ENCODE data around the gene KDM7A. TPM values are rescaled to one million over a fixed set of nuclear protein-coding genes. Genes with fewer than 3 reads are reported as not detected.
A peak's percentile ranks its signal among the peaks of the same experiment; 100 is the strongest.

KDM7A gene
- total and polyA plus RNA-seq, 10 donors, result 2.5 to 41.5 (median 22.1) TPM

DNA sequence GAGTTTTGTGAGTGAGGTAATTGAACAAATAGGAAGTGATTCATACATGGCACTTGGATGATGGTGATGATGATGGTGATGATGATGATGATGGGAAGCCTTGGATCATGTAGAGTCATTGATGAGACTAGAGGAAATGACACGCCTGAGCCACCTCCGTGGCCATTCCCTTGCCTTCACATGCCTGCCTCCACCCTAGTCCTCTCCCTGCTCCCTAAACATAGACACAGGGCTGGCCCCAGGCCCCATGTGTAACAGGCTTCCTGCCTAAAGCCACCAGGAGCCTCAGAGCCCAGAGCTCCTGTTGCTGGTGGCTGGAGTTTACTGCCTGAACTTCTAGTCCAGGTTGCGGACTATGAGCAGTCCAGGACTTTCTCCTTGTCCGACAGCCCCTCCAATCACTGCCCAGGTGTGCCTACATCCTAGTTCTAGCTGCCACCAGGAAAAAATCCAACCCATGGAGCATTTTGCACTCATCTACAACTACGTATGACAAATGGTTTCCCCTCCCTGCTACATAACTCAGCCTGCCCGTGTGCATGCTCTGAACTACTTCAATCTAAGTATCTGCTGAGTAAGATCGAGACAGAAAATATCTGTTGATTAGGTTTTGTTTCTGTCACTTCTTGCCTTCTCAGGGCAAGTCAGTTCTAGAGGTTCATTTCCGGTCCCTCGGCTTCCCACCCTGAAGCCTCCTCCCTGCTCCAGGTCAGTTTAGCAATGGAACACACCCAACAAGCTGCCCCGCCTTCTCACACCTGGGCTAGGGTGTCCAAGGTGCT, 35.5 kb upstream of the KDM7A start:
- DNase-seq, result no peak
- WGBS, 5 donors, result 60 to 77% (median 72%) methylated on average over 9 to 10 of the region's 10 CpGs
- Histone ChIP-seq H3K27me3 (replicated peaks in 1 of 7) (no peaks in the 10 kb centered on the region), H3K4me1 (peaks cover 12 to 63% (median 30%) of the 10 kb centered on the region in 6 donors), H3K27ac (peak overlapping the region in 1 of 8 donors; percentile 21), H3K36me3 (no peaks in the 10 kb centered on the region), H3K9me3 (peaks cover 0 to 8% (median 0%) of the 10 kb centered on the region in 8 donors), H3K4me3 (no peak overlapping the region)
- intact Hi-C loops (cut with DNase I; ENCODE audit: low total_unique reads), result no loop called here
- TF ChIP-seq POLR2A (IDR thresholded peaks at IDR 0.05) (no peak), POLR2AphosphoS5 (IDR thresholded peaks at IDR 0.05) (no peak)
- TF ChIP-seq, protein P1, sequence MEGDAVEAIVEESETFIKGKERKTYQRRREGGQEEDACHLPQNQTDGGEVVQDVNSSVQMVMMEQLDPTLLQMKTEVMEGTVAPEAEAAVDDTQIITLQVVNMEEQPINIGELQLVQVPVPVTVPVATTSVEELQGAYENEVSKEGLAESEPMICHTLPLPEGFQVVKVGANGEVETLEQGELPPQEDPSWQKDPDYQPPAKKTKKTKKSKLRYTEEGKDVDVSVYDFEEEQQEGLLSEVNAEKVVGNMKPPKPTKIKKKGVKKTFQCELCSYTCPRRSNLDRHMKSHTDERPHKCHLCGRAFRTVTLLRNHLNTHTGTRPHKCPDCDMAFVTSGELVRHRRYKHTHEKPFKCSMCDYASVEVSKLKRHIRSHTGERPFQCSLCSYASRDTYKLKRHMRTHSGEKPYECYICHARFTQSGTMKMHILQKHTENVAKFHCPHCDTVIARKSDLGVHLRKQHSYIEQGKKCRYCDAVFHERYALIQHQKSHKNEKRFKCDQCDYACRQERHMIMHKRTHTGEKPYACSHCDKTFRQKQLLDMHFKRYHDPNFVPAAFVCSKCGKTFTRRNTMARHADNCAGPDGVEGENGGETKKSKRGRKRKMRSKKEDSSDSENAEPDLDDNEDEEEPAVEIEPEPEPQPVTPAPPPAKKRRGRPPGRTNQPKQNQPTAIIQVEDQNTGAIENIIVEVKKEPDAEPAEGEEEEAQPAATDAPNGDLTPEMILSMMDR (IDR thresholded peaks at IDR 0.05 in 8 of 11, conservative IDR thresholded peaks at IDR 0.05 in 3 of 11), result no peak

DNA sequence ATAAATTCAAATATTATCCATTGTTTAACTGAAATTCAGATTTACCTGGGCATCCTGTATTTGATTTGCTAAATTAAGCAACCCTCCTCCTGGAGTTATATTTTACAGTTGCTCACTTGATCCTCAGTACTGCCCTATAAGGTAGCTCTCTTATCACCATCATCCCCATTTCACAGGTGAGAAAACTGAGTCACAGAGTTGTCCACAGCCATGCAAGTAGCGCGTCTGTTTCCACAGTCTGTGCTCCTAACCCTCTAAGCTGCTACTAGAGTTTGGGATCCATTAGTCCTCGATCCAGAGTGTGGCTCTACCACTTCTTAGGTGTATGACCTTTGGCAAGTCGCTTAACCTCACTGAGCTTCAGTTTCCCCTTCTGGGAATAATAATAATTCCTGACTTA, 34.9 kb upstream of the KDM7A start:
- peak overlapping the region in 1 of 8 donors; percentile 82 for H3K27ac ChIP-seq
- TF ChIP-seq, protein P1 (IDR thresholded peaks at IDR 0.05 in 8 of 11, conservative IDR thresholded peaks at IDR 0.05 in 3 of 11), result no peak
- TF ChIP-seq POLR2AphosphoS5 (IDR thresholded peaks at IDR 0.05) (no peak), POLR2A (IDR thresholded peaks at IDR 0.05) (no peak)
- no peaks in the 10 kb centered on the region for H3K27me3 ChIP-seq (replicated peaks in 1 of 7)
- H3K4me3 ChIP-seq, result no peak overlapping the region
- H3K36me3 ChIP-seq, result no peaks in the 10 kb centered on the region
- no peak for DNase-seq
- WGBS, 5 donors, result 86 to 97% (median 91%) methylated on average over 4 of the region's 4 CpGs
- H3K9me3 ChIP-seq, result peaks cover 0 to 8% (median 0%) of the 10 kb centered on the region in 8 donors
- intact Hi-C loops (cut with DNase I; ENCODE audit: low total_unique reads), result no loop called here
- H3K4me1 ChIP-seq, result peaks cover 12 to 69% (median 30%) of the 10 kb centered on the region in 6 donors

DNA sequence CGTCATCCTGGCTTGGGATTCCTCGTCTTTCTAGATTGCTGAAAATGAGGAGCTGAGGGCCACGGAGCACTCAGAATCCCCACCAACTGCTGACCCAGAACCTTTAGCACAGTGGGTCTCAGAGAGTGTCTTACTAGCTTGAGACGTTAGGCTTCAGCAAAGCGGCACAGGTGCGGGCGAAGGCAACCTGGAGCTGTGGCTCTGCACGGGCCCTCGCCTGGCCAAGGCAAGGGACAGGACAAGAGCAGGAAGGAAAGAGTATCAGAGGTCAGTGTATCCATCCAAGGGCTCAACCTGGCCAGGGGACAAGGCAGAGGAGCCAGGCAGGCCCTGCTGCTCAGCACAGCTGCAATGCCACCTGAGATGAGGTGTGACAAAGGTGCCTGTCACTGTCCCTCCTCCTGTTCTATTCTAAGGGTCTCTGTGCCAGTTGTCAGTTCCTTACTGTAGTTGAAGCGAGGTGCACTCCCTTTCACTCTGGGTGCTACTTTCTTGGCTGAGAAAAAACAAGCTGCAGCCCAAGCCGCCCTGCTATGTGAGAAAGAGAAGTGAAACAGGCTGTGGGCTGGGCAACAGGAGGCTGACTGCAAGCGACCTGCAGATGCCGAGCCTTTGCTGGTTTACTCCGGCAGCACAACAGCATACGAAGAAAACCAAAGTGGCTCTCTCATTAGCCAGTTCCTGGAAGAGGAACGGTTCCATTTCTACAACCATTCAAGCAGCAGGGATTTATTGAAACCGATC, 33.3 kb upstream of the KDM7A start:
- peak; percentile 91 for DNase-seq
- Histone ChIP-seq H3K36me3 (no peaks in the 10 kb centered on the region), H3K9me3 (peaks cover 0 to 1% (median 0%) of the 10 kb centered on the region in 8 donors), H3K27ac (peak overlapping the region in 7 of 8 donors; percentile 69 to 88 (median 82)), H3K27me3 (replicated peaks in 1 of 7) (no peaks in the 10 kb centered on the region), H3K4me1 (peaks cover 12 to 79% (median 32%) of the 10 kb centered on the region in 6 donors), H3K4me3 (peak overlapping the region in 1 of 8 donors; percentile 37)
- peak in 2 of 3 donors; percentile 78 to 82 for TF ChIP-seq POLR2AphosphoS5 (IDR thresholded peaks at IDR 0.05)
- TF ChIP-seq, protein P1 (IDR thresholded peaks at IDR 0.05 in 8 of 11, conservative IDR thresholded peaks at IDR 0.05 in 3 of 11), result no peak
- TF ChIP-seq POLR2A (IDR thresholded peaks at IDR 0.05), result peak in 1 of 3 donors; percentile 43
- WGBS, 5 donors, result 63 to 71% (median 66%) methylated on average over 17 of the region's 17 CpGs
- intact Hi-C loops (cut with DNase I; ENCODE audit: low total_unique reads), result no loop called here

Data from spleen (tissue), 11 donors.